Measurements from ENCODE around the gene IL18RAP. TPM values are rescaled to one million over a fixed set of nuclear protein-coding genes. Genes with fewer than 3 reads are reported as not detected.

The IL18RAP gene
- polyA plus RNA-seq, 1 donor from 2014 or later, result not detected

GRCh38 chr2:102383722-102384121 is 39.2 kb upstream of the IL18RAP start:
- Histone ChIP-seq H3K27ac (ENCODE audit: low read length) (no peak overlapping the region), H3F3A (ENCODE audit: insufficient read depth, low read length, poor library complexity, severe bottlenecking) (no peaks in the 10 kb centered on the region), H3K4me3 (ENCODE audit: low read length) (no peak overlapping the region), H3K4me2 (ENCODE audit: low read length) (no peak overlapping the region), H3K79me2 (replicated peaks; ENCODE audit: insufficient read depth, low read length) (no peaks in the 10 kb centered on the region), H3K27me3 (ENCODE audit: insufficient read depth, low read depth, low read length) (no peaks in the 10 kb centered on the region), H4K20me1 (ENCODE audit: insufficient read depth) (no peaks in the 10 kb centered on the region), H3K9me2 (ENCODE audit: insufficient read depth, low read length) (no peaks in the 10 kb centered on the region), H2AFZ (ENCODE audit: low read depth, low read length) (no peak overlapping the region), H3K9me3 (ENCODE audit: low read length) (peaks cover 5% of the 10 kb centered on the region), H3K9ac (ENCODE audit: low read length) (no peak overlapping the region), H3K36me3 (ENCODE audit: insufficient read depth, low read length) (no peaks in the 10 kb centered on the region)
- no peak for TF ChIP-seq RAD21 (conservative IDR thresholded peaks at IDR 0.05)
- no peak for TF ChIP-seq REST (IDR thresholded peaks at IDR 0.05; ENCODE audit: borderline replicate concordance)
- no peak for TF ChIP-seq POLR2AphosphoS5 (IDR thresholded peaks at IDR 0.05)
- no peak for TF ChIP-seq TAF1 (IDR thresholded peaks at IDR 0.05; ENCODE audit: low read depth)
- no peak for TF ChIP-seq CTCF (IDR thresholded peaks at IDR 0.05; ENCODE audit: poor library complexity, severe bottlenecking)
- TF ChIP-seq EP300 (conservative IDR thresholded peaks at IDR 0.05; ENCODE audit: poor library complexity, severe bottlenecking), result no peak
- no peak for TF ChIP-seq MXI1 (conservative IDR thresholded peaks at IDR 0.05; ENCODE audit: poor library complexity, severe bottlenecking)

GRCh38 chr2:102385522-102385921 is 37.4 kb upstream of the IL18RAP start:
- H3K27me3 ChIP-seq (ENCODE audit: insufficient read depth, low read depth, low read length), result no peaks in the 10 kb centered on the region
- H2AFZ ChIP-seq (ENCODE audit: low read depth, low read length), result no peak overlapping the region
- peaks cover 5% of the 10 kb centered on the region for H3K9me3 ChIP-seq (ENCODE audit: low read length)
- H3K9ac ChIP-seq (ENCODE audit: low read length), result no peak overlapping the region
- H3K79me2 ChIP-seq (replicated peaks; ENCODE audit: insufficient read depth, low read length), result no peaks in the 10 kb centered on the region
- no peak for TF ChIP-seq MXI1 (conservative IDR thresholded peaks at IDR 0.05; ENCODE audit: poor library complexity, severe bottlenecking)
- no peaks in the 10 kb centered on the region for H3F3A ChIP-seq (ENCODE audit: insufficient read depth, low read length, poor library complexity, severe bottlenecking)
- no peaks in the 10 kb centered on the region for H4K20me1 ChIP-seq (ENCODE audit: insufficient read depth)
- H3K4me2 ChIP-seq (ENCODE audit: low read length), result no peak overlapping the region
- no peaks in the 10 kb centered on the region for H3K36me3 ChIP-seq (ENCODE audit: insufficient read depth, low read length)
- no peak overlapping the region for H3K4me3 ChIP-seq (ENCODE audit: low read length)
- no peaks in the 10 kb centered on the region for H3K9me2 ChIP-seq (ENCODE audit: insufficient read depth, low read length)
- no peak overlapping the region for H3K27ac ChIP-seq (ENCODE audit: low read length)

GRCh38 chr2:102386004-102386403 is 37.0 kb upstream of the IL18RAP start:
- no peaks in the 10 kb centered on the region for H4K20me1 ChIP-seq (ENCODE audit: insufficient read depth)
- no peaks in the 10 kb centered on the region for H3K79me2 ChIP-seq (replicated peaks; ENCODE audit: insufficient read depth, low read length)
- no peak for TF ChIP-seq POLR2AphosphoS5 (IDR thresholded peaks at IDR 0.05)
- TF ChIP-seq CTCF (IDR thresholded peaks at IDR 0.05; ENCODE audit: poor library complexity, severe bottlenecking), result no peak
- TF ChIP-seq EZH2 (IDR thresholded peaks at IDR 0.05; ENCODE audit: borderline replicate concordance, insufficient read depth, low read length, poor library complexity, severe bottlenecking), result no peak
- TF ChIP-seq TAF1 (IDR thresholded peaks at IDR 0.05; ENCODE audit: low read depth), result no peak
- TF ChIP-seq SMC3 (conservative IDR thresholded peaks at IDR 0.05; ENCODE audit: poor library complexity), result no peak
- TF ChIP-seq RAD21 (conservative IDR thresholded peaks at IDR 0.05), result no peak
- TF ChIP-seq MXI1 (conservative IDR thresholded peaks at IDR 0.05; ENCODE audit: poor library complexity, severe bottlenecking), result no peak
- TF ChIP-seq EP300 (conservative IDR thresholded peaks at IDR 0.05; ENCODE audit: poor library complexity, severe bottlenecking), result no peak
- TF ChIP-seq REST (IDR thresholded peaks at IDR 0.05; ENCODE audit: borderline replicate concordance), result no peak
- H3K9me2 ChIP-seq (ENCODE audit: insufficient read depth, low read length), result no peaks in the 10 kb centered on the region
- no peak overlapping the region for H2AFZ ChIP-seq (ENCODE audit: low read depth, low read length)
- H3K27ac ChIP-seq (ENCODE audit: low read length), result no peak overlapping the region
- H3F3A ChIP-seq (ENCODE audit: insufficient read depth, low read length, poor library complexity, severe bottlenecking), result no peaks in the 10 kb centered on the region
- H3K4me3 ChIP-seq (ENCODE audit: low read length), result no peak overlapping the region
- H3K4me2 ChIP-seq (ENCODE audit: low read length), result no peak overlapping the region
- H3K27me3 ChIP-seq (ENCODE audit: insufficient read depth, low read depth, low read length), result no peaks in the 10 kb centered on the region
- no peak overlapping the region for H3K9ac ChIP-seq (ENCODE audit: low read length)
- H3K9me3 ChIP-seq (ENCODE audit: low read length), result peaks cover 5% of the 10 kb centered on the region
- no peaks in the 10 kb centered on the region for H3K36me3 ChIP-seq (ENCODE audit: insufficient read depth, low read length)

All from neural cell (in vitro differentiated cells).